Body of pancreas (tissue), 4 donors: ENCODE measurements around the gene HOOK2. TPM values are rescaled to one million over a fixed set of nuclear protein-coding genes. Genes with fewer than 3 reads are reported as not detected.

Experiments
- ATAC-seq: fragments of 150-250 bp; one replicate; pipeline ENCODE4 v1.9.1; 2016
- DNase-seq, 4 donors: peaks; one replicate each; pipeline ENCODE4 v3.0.0-alpha.2; 2019
- H3K27ac ChIP-seq, 4 donors: fragments of 200-600 bp; sonication (generic); 1 replicate in 3 of 4; 2 replicates in 1 of 4; pipeline versions ENCODE4 v1.5.1 to v1.6.1; 2016 to 2019; ENCODE audit warnings: mild to moderate bottlenecking in 1 of 4, mixed read lengths in 1 of 4, moderate library complexity in 1 of 4
- H3K27me3 ChIP-seq, 2 donors: fragments of 200-600 bp; sonication (generic); one replicate each; pipeline ENCODE4 v1.6.0; 2016; ENCODE audit warnings: mild to moderate bottlenecking in 1 of 2
- H3K36me3 ChIP-seq, 2 donors: fragments of 200-600 bp; sonication (generic); replicated peaks in 1 of 2; 2 replicates each; pipeline ENCODE4 v1.5.1; 2016; ENCODE audit warnings: low read depth in 2 of 2; ENCODE audit not compliant: insufficient read depth in 1 of 2
- H3K4me1 ChIP-seq: fragments of 200-600 bp; sonication (generic); one replicate; pipeline ENCODE4 v1.6.0; 2016
- H3K4me3 ChIP-seq, 2 donors: fragments of 200-600 bp; sonication (generic); 1 replicate in 1 of 2; 2 replicates in 1 of 2; pipeline ENCODE4 v1.5.1; 2016 to 2019
- H3K9me3 ChIP-seq, 3 donors: fragments of 200-600 bp; sonication (generic); 1 replicate in 2 of 3; 2 replicates in 1 of 3; pipeline ENCODE4 v1.5.1; 2016
- CTCF ChIP-seq, 7 experiments: fragments of 450-650 bp in 4 of 7; fragments of 200-600 bp in 3 of 7; sonication (generic) in 3 of 7; IDR thresholded peaks; one replicate each; pipeline ENCODE4 v1.5.1; 2016 to 2019; ENCODE audit warnings: antibody characterized with exemption in 7 of 7
- POLR2A ChIP-seq, 3 donors: fragments of 450-650 bp; IDR thresholded peaks; one replicate each; pipeline ENCODE4 v1.6.1; 2016; ENCODE audit warnings: antibody characterized with exemption in 3 of 3, mild to moderate bottlenecking in 2 of 3
- WGBS, 2 donors: methylation state at CpG; one replicate each; pipeline ENCODE4 v1.1.5; 2017; 5-methylcytosine and 5-hydroxymethylcytosine counted together
- intact Hi-C: fragments of 100-400 bp; cut with DNase I; formaldehyde crosslinking; loops from one replicate; pipeline ENCODE4 v1.15.1; 2023
- total RNA-seq, 2 donors: library from RNA; depleted of rRNA; stranded (reverse); fragments of >200 nt; gene quantifications; one replicate each; pipeline ENCODE4 v1.1.0, GENCODE V29; 2016

Gene HOOK2
- total RNA-seq, 2 donors from 2014 or later: 114 to 354 TPM

- 55 to 70% methylated on average over 3 to 5 of the region's 5 CpGs for WGBS, 2 donors
- no peak for ATAC-seq
- no peaks in the 10 kb centered on the region for H3K27me3 ChIP-seq
- H3K27ac ChIP-seq: peak overlapping the region; percentile 78 to 100 (median 96)
- no peak for DNase-seq
- no peak overlapping the region for H3K4me3 ChIP-seq
- TF ChIP-seq CTCF (IDR thresholded peaks at IDR 0.05) (no peak), POLR2A (IDR thresholded peaks at IDR 0.05) (no peak)
- intact Hi-C loops: no loop called here
- no peaks in the 10 kb centered on the region for H3K9me3 ChIP-seq
- H3K4me1 ChIP-seq: peaks cover 80% of the 10 kb centered on the region
- H3K36me3 ChIP-seq: no peaks in the 10 kb centered on the region
Observed at GRCh38 chr19:12784871-12785430, 9.6 kb upstream of the HOOK2 start.

GRCh38 chr19:12784394-12784870, 9.1 kb upstream of the HOOK2 start:
- intact Hi-C loops: no loop called here
- ATAC-seq: no peak
- Histone ChIP-seq H3K36me3 (no peaks in the 10 kb centered on the region), H3K4me1 (peaks cover 78% of the 10 kb centered on the region), H3K4me3 (no peak overlapping the region), H3K9me3 (no peaks in the 10 kb centered on the region), H3K27ac (peak overlapping the region; percentile 78 to 100 (median 96)), H3K27me3 (no peaks in the 10 kb centered on the region)
- DNase-seq: no peak
- TF ChIP-seq CTCF (IDR thresholded peaks at IDR 0.05) (no peak), POLR2A (IDR thresholded peaks at IDR 0.05) (no peak)
- WGBS, 2 donors: 59 to 64% methylated on average over 10 of the region's 10 CpGs

- H3K4me1 ChIP-seq: peaks cover 78% of the 10 kb centered on the region
- TF ChIP-seq POLR2A (IDR thresholded peaks at IDR 0.05) (no peak), CTCF (IDR thresholded peaks at IDR 0.05) (no peak)
- H3K27me3 ChIP-seq: no peaks in the 10 kb centered on the region
- 28 to 33% methylated on average over 11 to 18 of the region's 19 CpGs for whole genome bisulfite sequencing, 2 donors
- no peaks in the 10 kb centered on the region for H3K36me3 ChIP-seq
- intact Hi-C loops: no loop called here
- H3K4me3 ChIP-seq: no peak overlapping the region
- H3K27ac ChIP-seq: peak overlapping the region; percentile 78 to 100 (median 96)
- H3K9me3 ChIP-seq: no peaks in the 10 kb centered on the region
- peak in 3 of 4 donors; percentile 44 to 59 (median 55) for DNase-seq
- no peak for ATAC-seq
Observed at GRCh38 chr19:12783849-12784393, 8.6 kb upstream of the HOOK2 start.

GRCh38 chr19:12783291-12783848, 8.0 kb upstream of the HOOK2 start:
- TF ChIP-seq POLR2A (IDR thresholded peaks at IDR 0.05) (no peak), CTCF (IDR thresholded peaks at IDR 0.05) (peak in 1 of 7 experiments; percentile 4)
- Histone ChIP-seq H3K4me1 (peaks cover 78% of the 10 kb centered on the region), H3K27me3 (no peaks in the 10 kb centered on the region), H3K27ac (peak overlapping the region; percentile 78 to 100 (median 96)), H3K36me3 (no peaks in the 10 kb centered on the region), H3K9me3 (no peaks in the 10 kb centered on the region), H3K4me3 (no peak overlapping the region)
- no peak for ATAC-seq
- WGBS, 2 donors: 18 to 24% methylated on average over 10 to 15 of the region's 16 CpGs
- no peak for DNase-seq
- intact Hi-C loops: no loop called here
